WTC11 (cell line): Measurements from ENCODE around the gene ROR2. TPM values are rescaled to one million over a fixed set of nuclear protein-coding genes. Genes with fewer than 3 reads are reported as not detected.

Experiments used
- ATAC-seq: fragments of 200-7000 bp; cut with Tn5 transposase; 2 replicates; pipeline ENCODE4 v1.10.0; 2021; ENCODE audit warnings: mild to moderate bottlenecking, moderate library complexity
- CTCF ChIA-PET: fragments of 300-600 bp; sonication (Branson Sonifier 250); formaldehyde crosslinking; loops from one replicate; lab custom pipeline; 2021; ENCODE audit warnings: antibody characterized with exemption; lab: Charles Lee
- POLR2A ChIA-PET: fragments of 350-600 bp; sonication (Branson Sonifier 250); formaldehyde crosslinking; loops from one replicate; lab custom pipeline; 2021; ENCODE audit warnings: antibody characterized with exemption; lab: Charles Lee
- DNase-seq: peaks from one replicate; pipeline ENCODE4 v3.0.0; 2021; ENCODE audit warnings: low spot score
- H3K27ac Mint-ChIP-seq: 2 replicates; pipeline ENCODE4 v1.8.0; 2021; ENCODE audit warnings: mixed read lengths
- H3K27me3 Mint-ChIP-seq: 2 replicates; pipeline ENCODE4 v1.8.0; 2021; ENCODE audit warnings: low read depth, mild to moderate bottlenecking, moderate library complexity, mixed read lengths
- H3K36me3 Mint-ChIP-seq: 2 replicates; pipeline ENCODE4 v1.8.0; 2021; ENCODE audit warnings: mixed read lengths
- H3K4me1 Mint-ChIP-seq: 2 replicates; pipeline ENCODE4 v1.8.0; 2022; ENCODE audit warnings: mixed read lengths
- H3K4me3 Mint-ChIP-seq: 2 replicates; pipeline ENCODE4 v1.8.0; 2021; ENCODE audit warnings: mild to moderate bottlenecking, moderate library complexity, mixed read lengths
- H3K9me3 Mint-ChIP-seq: 2 replicates; pipeline ENCODE4 v1.8.0; 2021; ENCODE audit warnings: mixed read lengths
- AR ChIP-seq: fragments of 250-450 bp; sonication (Bioruptor Pico); IDR thresholded peaks from 2 replicates; pipeline ENCODE4 v1.9.0; 2021; ENCODE audit warnings: mild to moderate bottlenecking
- ARID4B ChIP-seq: sonication (generic); formaldehyde crosslinking; IDR thresholded peaks from 2 replicates; pipeline ENCODE4 v1.8.0; 2023; ENCODE audit warnings: missing genetic modification reagents, mild to moderate bottlenecking, borderline replicate concordance
- ELF4 ChIP-seq: sonication (generic); formaldehyde crosslinking; IDR thresholded peaks from 2 replicates; pipeline ENCODE4 v1.8.1; 2022; ENCODE audit warnings: low read depth, mild to moderate bottlenecking, moderate library complexity, missing genetic modification reagents
- FOXP1 ChIP-seq: sonication (generic); formaldehyde crosslinking; IDR thresholded peaks from 2 replicates; pipeline ENCODE4 v1.8.0; 2022; ENCODE audit warnings: missing genetic modification reagents, mild to moderate bottlenecking, moderate library complexity, borderline replicate concordance
- GABPB1 ChIP-seq: sonication (generic); formaldehyde crosslinking; IDR thresholded peaks from 2 replicates; pipeline ENCODE4 v1.8.1; 2023; ENCODE audit warnings: mild to moderate bottlenecking, missing genetic modification reagents
- HMGXB4 ChIP-seq: sonication (generic); formaldehyde crosslinking; IDR thresholded peaks from 2 replicates; pipeline ENCODE4 v1.8.1; 2023; ENCODE audit warnings: mild to moderate bottlenecking, moderate library complexity, missing genetic modification reagents
- NR2C2 ChIP-seq: sonication (generic); formaldehyde crosslinking; IDR thresholded peaks from 2 replicates; pipeline ENCODE4 v1.8.0; 2022; ENCODE audit warnings: mild to moderate bottlenecking, missing genetic modification reagents
- RORB ChIP-seq: fragments of 250-450 bp; sonication (Bioruptor Pico); IDR thresholded peaks from 2 replicates; pipeline ENCODE4 v1.9.0; 2021; ENCODE audit warnings: mild to moderate bottlenecking
- SMAD3 ChIP-seq: sonication (generic); formaldehyde crosslinking; IDR thresholded peaks from 2 replicates; pipeline ENCODE4 v1.8.0; 2022; ENCODE audit warnings: missing genetic modification reagents, mild to moderate bottlenecking, borderline replicate concordance
- SOX15 ChIP-seq: fragments of 250-450 bp; sonication (Bioruptor Pico); IDR thresholded peaks from 2 replicates; pipeline ENCODE4 v1.9.0; 2021; ENCODE audit warnings: mild to moderate bottlenecking
- USF1 ChIP-seq: sonication (generic); formaldehyde crosslinking; IDR thresholded peaks from 2 replicates; pipeline ENCODE4 v1.8.0; 2022; ENCODE audit warnings: mild to moderate bottlenecking, missing genetic modification reagents
- ZBTB43 ChIP-seq: sonication (generic); formaldehyde crosslinking; IDR thresholded peaks from 2 replicates; pipeline ENCODE4 v1.8.1; 2023; ENCODE audit warnings: mild to moderate bottlenecking, missing genetic modification reagents
- ZNF138 ChIP-seq: sonication (generic); formaldehyde crosslinking; conservative IDR thresholded peaks from 2 replicates; pipeline ENCODE4 v1.8.1; 2022; ENCODE audit warnings: mild to moderate bottlenecking, moderate library complexity, missing genetic modification reagents
- ZNF232 ChIP-seq: sonication (generic); formaldehyde crosslinking; IDR thresholded peaks from 2 replicates; pipeline ENCODE4 v1.8.0; 2022; ENCODE audit warnings: mild to moderate bottlenecking, missing genetic modification reagents
- ZNF423 ChIP-seq: fragments of 250-450 bp; sonication (Bioruptor Pico); IDR thresholded peaks from 2 replicates; pipeline ENCODE4 v2.1.2; 2022; ENCODE audit warnings: mild to moderate bottlenecking, moderate library complexity
- total RNA-seq: library from RNA; stranded (reverse); gene quantifications from 3 replicates; pipeline ENCODE4 v1.2.3, GENCODE V29; 2021
- TF ChIP-seq, protein P1 (sequence below): fragments of 250-450 bp; sonication (Bioruptor Pico); IDR thresholded peaks from 2 replicates; pipeline ENCODE4 v1.8.0; 2021; ENCODE audit warnings: mild to moderate bottlenecking

The ROR2 gene
- total RNA-seq, 1 experiment from 2014 or later: 19.8 TPM

DNA sequence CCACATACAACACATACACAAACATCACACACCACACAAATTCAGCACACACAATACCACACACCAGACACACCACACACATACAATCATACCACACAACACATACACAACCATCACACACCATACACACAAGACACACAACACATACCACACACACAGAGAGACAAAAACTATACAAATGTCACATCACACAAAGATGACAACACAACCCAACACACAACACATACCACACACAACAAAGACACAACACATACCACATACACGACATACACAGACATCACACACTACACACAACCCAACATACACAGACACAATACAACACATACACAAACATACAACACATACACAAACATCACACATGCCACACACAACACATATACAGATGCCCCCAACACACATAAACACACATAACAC is 44.8 kb downstream of the ROR2 start (continued):
- TF ChIP-seq ARID4B (CRISPR knock-in tag): no peak
- no peak for TF ChIP-seq FOXP1
- no peak for TF ChIP-seq ELF4 (CRISPR knock-in tag)
- no peak for TF ChIP-seq USF1
- no peak for TF ChIP-seq SMAD3 (CRISPR knock-in tag)
- no peak for TF ChIP-seq ZBTB43 (CRISPR knock-in tag)
- no peak for TF ChIP-seq HMGXB4

GRCh38 chr9:91904588-91905236 is 45.3 kb downstream of the ROR2 start:
- ATAC-seq (no peak), DNase-seq (no peak)
- no peak overlapping the region for H3K27ac Mint-ChIP-seq
- peaks cover 61% of the 10 kb centered on the region for H3K4me1 Mint-ChIP-seq
- H3K4me3 Mint-ChIP-seq: no peak overlapping the region
- ChIA-PET CTCF (no interaction called here), POLR2A (no interaction called here)
- TF ChIP-seq NR2C2 (no peak), AR (CRISPR knock-in tag) (no peak), ZNF423 (no peak)
- H3K36me3 Mint-ChIP-seq: no peaks in the 10 kb centered on the region
- peaks cover 18% of the 10 kb centered on the region for H3K27me3 Mint-ChIP-seq
- H3K9me3 Mint-ChIP-seq: no peaks in the 10 kb centered on the region

DNA sequence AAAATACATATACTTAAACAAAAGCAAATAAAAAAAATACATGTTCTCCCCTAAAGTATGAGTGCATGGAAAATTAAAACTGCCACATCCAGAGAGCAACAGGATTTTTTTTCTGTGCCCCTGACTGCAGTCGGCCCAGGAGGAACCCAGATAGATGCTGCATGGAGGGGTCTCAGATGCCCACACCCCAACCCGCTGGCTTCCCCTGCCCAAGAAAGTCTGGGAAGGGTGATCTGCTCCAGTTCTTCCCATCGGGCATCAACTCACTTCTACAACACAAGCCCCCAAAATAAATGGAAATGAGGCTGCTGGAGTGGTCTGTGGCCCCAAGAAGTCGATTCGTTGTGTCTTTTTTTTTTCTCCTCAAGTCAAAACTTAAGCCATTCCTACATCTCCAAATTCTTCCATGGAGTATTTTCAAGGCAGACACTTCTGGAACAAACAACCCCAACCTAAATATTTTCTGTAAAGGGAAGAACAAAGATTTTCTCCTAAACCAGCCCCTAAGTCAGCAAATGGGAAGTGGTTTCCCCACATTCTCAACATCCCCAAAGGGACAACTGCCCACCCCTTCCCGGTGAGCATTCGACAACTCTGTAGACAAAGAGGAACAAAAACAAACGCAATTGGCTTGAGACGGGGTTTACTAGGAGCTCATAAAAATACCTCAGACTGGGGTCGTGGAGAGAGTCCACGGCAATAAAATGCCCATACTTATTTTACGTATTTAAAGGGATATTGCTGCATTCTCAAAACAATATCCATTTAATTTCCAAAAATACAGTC is 46.7 kb downstream of the ROR2 start:
- H3K27me3 Mint-ChIP-seq: peaks cover 10% of the 10 kb centered on the region
- H3K4me1 Mint-ChIP-seq: peaks cover 69% of the 10 kb centered on the region
- POLR2A ChIA-PET: no interaction called here
- no peaks in the 10 kb centered on the region for H3K36me3 Mint-ChIP-seq
- H3K9me3 Mint-ChIP-seq: no peaks in the 10 kb centered on the region
- peak overlapping the region; percentile 8; the same call in 1 of the 2 replicates for H3K27ac Mint-ChIP-seq
- DNase-seq: no peak
- no peak for ATAC-seq
- CTCF ChIA-PET: no interaction called here
- no peak overlapping the region for H3K4me3 Mint-ChIP-seq
- TF ChIP-seq ZNF232 (no peak), USF1 (no peak), NR2C2 (no peak), RORB (CRISPR knock-in tag) (no peak), GABPB1 (no peak), HMGXB4 (no peak), SOX15 (no peak), ZNF138 (CRISPR knock-in tag) (no peak)
- TF ChIP-seq, protein P1, sequence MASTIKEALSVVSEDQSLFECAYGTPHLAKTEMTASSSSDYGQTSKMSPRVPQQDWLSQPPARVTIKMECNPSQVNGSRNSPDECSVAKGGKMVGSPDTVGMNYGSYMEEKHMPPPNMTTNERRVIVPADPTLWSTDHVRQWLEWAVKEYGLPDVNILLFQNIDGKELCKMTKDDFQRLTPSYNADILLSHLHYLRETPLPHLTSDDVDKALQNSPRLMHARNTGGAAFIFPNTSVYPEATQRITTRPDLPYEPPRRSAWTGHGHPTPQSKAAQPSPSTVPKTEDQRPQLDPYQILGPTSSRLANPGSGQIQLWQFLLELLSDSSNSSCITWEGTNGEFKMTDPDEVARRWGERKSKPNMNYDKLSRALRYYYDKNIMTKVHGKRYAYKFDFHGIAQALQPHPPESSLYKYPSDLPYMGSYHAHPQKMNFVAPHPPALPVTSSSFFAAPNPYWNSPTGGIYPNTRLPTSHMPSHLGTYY (CRISPR knock-in tag): no peak
